ENCODE measurements around the gene ATP11B. TPM values are rescaled to one million over a fixed set of nuclear protein-coding genes. Genes with fewer than 3 reads are reported as not detected.

The ATP11B gene
- total RNA-seq, 5 donors from 2014 or later (not counting 1 experiment from before 2014, with no cell fraction given): 90.7 to 139 (median 98.1) TPM

- peaks cover 19 to 22% of the 10 kb centered on the region in 2 experiments for H3K4me1 ChIP-seq (ENCODE audit: control insufficient read depth in 1 of 2, extremely low read depth in 1 of 2, insufficient read depth in 2 of 2, low read length in 2 of 2)
- Mint-ChIP-seq H3K4me3 (peak overlapping the region in 2 of 3 donors; percentile 22 to 52), H3K27me3 (no peaks in the 10 kb centered on the region), H3K36me3 (peaks cover 5% of the 10 kb centered on the region), H3K4me1 (peaks cover 56 to 64% (median 60%) of the 10 kb centered on the region in 3 donors), H3K9me3 (no peaks in the 10 kb centered on the region), H3K27ac (peak overlapping the region; percentile 75 to 85)
- ATAC-seq (replicated peaks in 1 of 4) (peak; percentile 42 to 77 (median 71)), DNase-seq (peak in 5 of 35 experiments; percentile 2 to 55 (median 11))
- H3K27ac ChIP-seq (ENCODE audit: low read length): peak overlapping the region; percentile 35
- no peaks in the 10 kb centered on the region for H3K9me3 ChIP-seq
- ChIA-PET POLR2A (interaction anchor here in 1 of 2 donors (0.5 to 0.6 kb wide), 2 partner anchors 9 to 29 kb away, joined by 3 to 4 read pairs; no protein-coding TSS in a partner anchor), CTCF (no interaction called here)
- WGBS (ENCODE audit: insufficient coverage): 33% methylated on average over 3 of the region's 4 CpGs
- H3K36me3 ChIP-seq (ENCODE audit: control insufficient read depth in 2 of 2, extremely low read depth in 1 of 2, insufficient read depth in 1 of 2, low read length in 1 of 2): peaks cover 0 to 5% of the 10 kb centered on the region in 2 donors
- H3K27me3 ChIP-seq (replicated peaks in 1 of 2; ENCODE audit: control insufficient read depth in 2 of 2, extremely low read depth in 1 of 2, insufficient read depth in 2 of 2, low read length in 1 of 2): no peaks in the 10 kb centered on the region
- no peak overlapping the region for H3K4me3 ChIP-seq (ENCODE audit: control insufficient read depth in 1 of 2, extremely low read depth in 1 of 2, low read length in 1 of 2)
Observed at GRCh38 chr3:182913889-182914288, 120.6 kb downstream of the ATP11B start.

GRCh38 chr3:182914341-182914740 lies 121.0 kb downstream of the ATP11B start:
- ATAC-seq (replicated peaks in 1 of 4) (peak in 1 of 4 experiments; percentile 31), DNase-seq (no peak)
- ChIA-PET CTCF (no interaction called here), POLR2A (no interaction called here)
- H3K9me3 ChIP-seq: no peaks in the 10 kb centered on the region
- peak overlapping the region; percentile 35 for H3K27ac ChIP-seq (ENCODE audit: low read length)
- WGBS (ENCODE audit: insufficient coverage): no CpG with 5 or more reads among the region's 1 CpG
- no peak overlapping the region for H3K4me3 ChIP-seq (ENCODE audit: control insufficient read depth in 1 of 2, extremely low read depth in 1 of 2, low read length in 1 of 2)
- Mint-ChIP-seq H3K4me1 (peaks cover 56 to 61% (median 60%) of the 10 kb centered on the region in 3 donors), H3K27me3 (no peaks in the 10 kb centered on the region), H3K36me3 (peaks cover 5% of the 10 kb centered on the region), H3K9me3 (no peaks in the 10 kb centered on the region), H3K27ac (peak overlapping the region; percentile 75 to 83), H3K4me3 (peak overlapping the region in 1 of 3 donors; percentile 52)
- H3K27me3 ChIP-seq (replicated peaks in 1 of 2; ENCODE audit: control insufficient read depth in 2 of 2, extremely low read depth in 1 of 2, insufficient read depth in 2 of 2, low read length in 1 of 2): no peaks in the 10 kb centered on the region
- H3K4me1 ChIP-seq (ENCODE audit: control insufficient read depth in 1 of 2, extremely low read depth in 1 of 2, insufficient read depth in 2 of 2, low read length in 2 of 2): peaks cover 19 to 22% of the 10 kb centered on the region in 2 experiments
- peaks cover 0 to 8% of the 10 kb centered on the region in 2 donors for H3K36me3 ChIP-seq (ENCODE audit: control insufficient read depth in 2 of 2, extremely low read depth in 1 of 2, insufficient read depth in 1 of 2, low read length in 1 of 2)

DNA sequence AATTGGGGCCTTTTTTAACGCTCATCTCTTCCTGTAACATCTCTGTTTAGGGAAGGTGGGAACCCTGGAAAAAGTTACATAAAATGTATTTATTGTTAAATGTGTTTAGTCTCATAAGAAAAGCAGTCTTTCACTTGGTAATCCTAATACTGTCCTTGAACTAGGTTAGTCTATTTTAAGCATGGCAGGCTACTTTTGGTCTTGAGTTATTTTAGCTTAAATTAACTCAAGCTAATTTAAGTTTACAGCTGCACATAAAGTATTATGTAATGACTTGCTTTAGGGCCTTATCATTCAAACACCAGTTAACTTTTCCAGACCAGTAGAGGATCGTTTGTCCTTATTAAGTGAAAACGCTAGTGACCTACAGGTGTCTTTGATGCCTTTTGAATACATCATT lies 123.8 kb downstream of the ATP11B start:
- H3K9me3 ChIP-seq: no peaks in the 10 kb centered on the region
- H3K4me1 ChIP-seq (ENCODE audit: control insufficient read depth in 1 of 2, extremely low read depth in 1 of 2, insufficient read depth in 2 of 2, low read length in 2 of 2): peaks cover 6 to 17% of the 10 kb centered on the region in 2 experiments
- H3K27me3 ChIP-seq (replicated peaks in 1 of 2; ENCODE audit: control insufficient read depth in 2 of 2, extremely low read depth in 1 of 2, insufficient read depth in 2 of 2, low read length in 1 of 2): no peaks in the 10 kb centered on the region
- H3K4me1 Mint-ChIP-seq: peaks cover 33 to 39% (median 38%) of the 10 kb centered on the region in 3 donors
- H3K4me3 ChIP-seq (ENCODE audit: control insufficient read depth in 1 of 2, extremely low read depth in 1 of 2, low read length in 1 of 2): no peak overlapping the region
- peaks cover 12% of the 10 kb centered on the region for H3K36me3 Mint-ChIP-seq
- 100% methylated on average over 1 of the region's 3 CpGs for WGBS (ENCODE audit: insufficient coverage)
- ChIA-PET CTCF (no interaction called here), POLR2A (no interaction called here)
- H3K36me3 ChIP-seq (ENCODE audit: control insufficient read depth in 2 of 2, extremely low read depth in 1 of 2, insufficient read depth in 1 of 2, low read length in 1 of 2): peaks cover 0 to 17% of the 10 kb centered on the region in 2 donors
- ATAC-seq (replicated peaks in 1 of 4) (no peak), DNase-seq (no peak)
- H3K27me3 Mint-ChIP-seq: no peaks in the 10 kb centered on the region
- peak overlapping the region in 1 of 2 donors; percentile 28 for H3K27ac Mint-ChIP-seq
- H3K9me3 Mint-ChIP-seq: no peaks in the 10 kb centered on the region
- H3K27ac ChIP-seq (ENCODE audit: low read length): no peak overlapping the region
- H3K4me3 Mint-ChIP-seq: no peak overlapping the region

DNA sequence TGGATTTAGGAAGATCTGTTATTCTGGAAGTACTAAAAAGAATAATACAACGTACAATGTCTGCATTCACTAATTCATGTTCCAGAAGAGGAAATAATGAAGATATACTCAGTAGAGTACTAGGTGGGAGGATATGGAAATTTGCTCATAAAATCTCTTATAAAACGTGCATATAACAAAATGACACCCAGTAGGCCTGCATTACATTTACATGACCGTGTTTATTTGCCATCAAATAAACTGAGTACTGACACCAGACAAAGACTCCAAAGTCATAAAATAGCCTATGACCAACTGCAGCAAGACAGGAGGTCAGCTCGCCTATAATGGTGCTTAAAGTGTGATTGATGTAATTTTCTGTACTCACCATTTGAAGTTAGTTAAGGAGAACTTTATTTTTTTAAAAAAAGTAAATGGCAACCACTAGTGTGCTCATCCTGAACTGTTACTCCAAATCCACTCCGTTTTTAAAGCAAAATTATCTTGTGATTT lies 126.6 kb downstream of the ATP11B start:
- ChIA-PET CTCF (no interaction called here), POLR2A (interaction anchor here in 1 of 2 donors (0.5 kb wide), 1 partner anchor 901 kb away, joined by 3 read pairs; no protein-coding TSS in a partner anchor)
- no peaks in the 10 kb centered on the region for H3K9me3 ChIP-seq
- no peak overlapping the region for H3K27ac ChIP-seq (ENCODE audit: low read length)
- DNase-seq (no peak), ATAC-seq (replicated peaks in 1 of 4) (no peak)
- Mint-ChIP-seq H3K9me3 (no peaks in the 10 kb centered on the region), H3K4me1 (peaks cover 8 to 16% (median 11%) of the 10 kb centered on the region in 3 donors), H3K36me3 (peaks cover 19% of the 10 kb centered on the region), H3K27ac (no peak overlapping the region), H3K27me3 (no peaks in the 10 kb centered on the region), H3K4me3 (no peak overlapping the region)
- H3K36me3 ChIP-seq (ENCODE audit: control insufficient read depth in 2 of 2, extremely low read depth in 1 of 2, insufficient read depth in 1 of 2, low read length in 1 of 2): peaks cover 0 to 17% of the 10 kb centered on the region in 2 donors
- WGBS (ENCODE audit: insufficient coverage): no CpG with 5 or more reads among the region's 5 CpGs
- H3K4me1 ChIP-seq (ENCODE audit: control insufficient read depth in 1 of 2, extremely low read depth in 1 of 2, insufficient read depth in 2 of 2, low read length in 2 of 2): peaks cover 0 to 7% of the 10 kb centered on the region in 2 experiments
- no peaks in the 10 kb centered on the region for H3K27me3 ChIP-seq (replicated peaks in 1 of 2; ENCODE audit: control insufficient read depth in 2 of 2, extremely low read depth in 1 of 2, insufficient read depth in 2 of 2, low read length in 1 of 2)
- H3K4me3 ChIP-seq (ENCODE audit: control insufficient read depth in 1 of 2, extremely low read depth in 1 of 2, low read length in 1 of 2): no peak overlapping the region

GRCh38 chr3:182920515-182921084 lies 127.3 kb downstream of the ATP11B start:
- H3K27ac ChIP-seq (ENCODE audit: low read length): no peak overlapping the region
- Mint-ChIP-seq H3K9me3 (no peaks in the 10 kb centered on the region), H3K27ac (no peak overlapping the region), H3K27me3 (no peaks in the 10 kb centered on the region), H3K4me3 (no peak overlapping the region), H3K4me1 (peaks cover 2 to 13% (median 4%) of the 10 kb centered on the region in 3 donors), H3K36me3 (peaks cover 24% of the 10 kb centered on the region)
- peaks cover 0 to 17% of the 10 kb centered on the region in 2 donors for H3K36me3 ChIP-seq (ENCODE audit: control insufficient read depth in 2 of 2, extremely low read depth in 1 of 2, insufficient read depth in 1 of 2, low read length in 1 of 2)
- H3K9me3 ChIP-seq: no peaks in the 10 kb centered on the region
- H3K4me3 ChIP-seq (ENCODE audit: control insufficient read depth in 1 of 2, extremely low read depth in 1 of 2, low read length in 1 of 2): no peak overlapping the region
- ATAC-seq (replicated peaks in 1 of 4): no peak
- H3K27me3 ChIP-seq (replicated peaks in 1 of 2; ENCODE audit: control insufficient read depth in 2 of 2, extremely low read depth in 1 of 2, insufficient read depth in 2 of 2, low read length in 1 of 2): no peaks in the 10 kb centered on the region
- DNase-seq: no peak
- CTCF ChIA-PET: no interaction called here
- 95% methylated on average over 3 of the region's 9 CpGs for WGBS (ENCODE audit: insufficient coverage)
- H3K4me1 ChIP-seq (ENCODE audit: control insufficient read depth in 1 of 2, extremely low read depth in 1 of 2, insufficient read depth in 2 of 2, low read length in 2 of 2): peaks cover 0 to 2% of the 10 kb centered on the region in 2 experiments
- POLR2A ChIA-PET: no interaction called here

DNA sequence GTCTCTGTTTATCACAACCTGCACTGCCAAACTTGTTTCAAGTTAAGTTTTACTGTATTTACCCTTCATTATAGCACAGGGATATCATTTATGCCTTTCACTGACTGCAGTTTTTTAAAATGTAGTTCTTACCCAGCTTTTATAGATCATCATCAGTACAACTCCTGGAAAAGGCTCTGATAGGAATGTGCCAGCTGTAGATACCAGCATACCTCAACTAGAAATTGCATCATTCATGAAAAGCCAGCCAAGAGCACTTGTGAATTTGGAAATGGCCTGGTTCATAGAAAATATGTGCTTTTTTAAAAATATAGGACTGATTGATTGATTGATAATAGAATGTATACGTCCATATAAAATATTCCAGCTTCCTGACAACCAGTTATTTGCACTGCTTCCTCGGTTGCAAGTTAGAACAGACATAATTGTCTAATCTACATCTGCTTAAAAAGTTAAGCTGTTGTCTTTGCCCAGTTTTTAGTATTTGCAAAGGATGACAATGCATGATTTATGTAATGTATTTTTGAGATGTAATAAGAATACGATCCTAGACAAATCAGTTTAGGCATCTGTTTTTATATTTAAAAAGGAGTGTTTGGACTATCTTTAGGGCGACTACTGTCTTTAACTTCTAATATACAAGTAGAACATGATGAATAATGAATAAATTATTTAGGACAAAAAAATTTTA lies 128.5 kb downstream of the ATP11B start:
- no peak for DNase-seq
- Mint-ChIP-seq H3K36me3 (peaks cover 33% of the 10 kb centered on the region), H3K4me3 (no peak overlapping the region), H3K27ac (no peak overlapping the region), H3K27me3 (no peaks in the 10 kb centered on the region), H3K9me3 (peaks cover 0 to 7% (median 0%) of the 10 kb centered on the region in 3 donors), H3K4me1 (peaks cover 0 to 6% (median 5%) of the 10 kb centered on the region in 3 donors)
- peaks cover 0 to 17% of the 10 kb centered on the region in 2 donors for H3K36me3 ChIP-seq (ENCODE audit: control insufficient read depth in 2 of 2, extremely low read depth in 1 of 2, insufficient read depth in 1 of 2, low read length in 1 of 2)
- ChIA-PET POLR2A (no interaction called here), CTCF (no interaction called here)
- H3K27me3 ChIP-seq (replicated peaks in 1 of 2; ENCODE audit: control insufficient read depth in 2 of 2, extremely low read depth in 1 of 2, insufficient read depth in 2 of 2, low read length in 1 of 2): no peaks in the 10 kb centered on the region
- WGBS (ENCODE audit: insufficient coverage): no CpG with 5 or more reads among the region's 4 CpGs
- H3K27ac ChIP-seq (ENCODE audit: low read length): no peak overlapping the region
- no peaks in the 10 kb centered on the region for H3K9me3 ChIP-seq
- no peak overlapping the region for H3K4me3 ChIP-seq (ENCODE audit: control insufficient read depth in 1 of 2, extremely low read depth in 1 of 2, low read length in 1 of 2)
- no peaks in the 10 kb centered on the region for H3K4me1 ChIP-seq (ENCODE audit: control insufficient read depth in 1 of 2, extremely low read depth in 1 of 2, insufficient read depth in 2 of 2, low read length in 2 of 2)
- ATAC-seq (replicated peaks in 1 of 4): no peak
